HepG2 (cell line): ENCODE measurements around the gene NKX1-1. TPM values are rescaled to one million over a fixed set of nuclear protein-coding genes. Genes with fewer than 3 reads are reported as not detected.

Experiments used
- ATAC-seq: fragments of 200-7000 bp; cut with Tn5 transposase; 3 replicates; pipeline ENCODE4 v1.9.1; 2020; ENCODE audit warnings: mild to moderate bottlenecking, moderate library complexity
- BruUV-seq: library from RNA; stranded (reverse); fragments of 400-500 nt; replicated peaks from 2 replicates; lab custom pipeline; 2021; lab: Mats Ljungman, UMichigan
- CTCF ChIA-PET: fragments of 300-600 bp; formaldehyde crosslinking; extraction: SDS; loops from one replicate; lab custom pipeline; 2021; ENCODE audit warnings: low total read pairs, inconsistent platforms, low intra/inter-chr PET ratio; lab: Yijun Ruan, JAX
- POLR2A ChIA-PET: fragments of 350-600 bp; sonication (Branson Sonifier 250); formaldehyde crosslinking; loops from one replicate; lab custom pipeline; 2020; ENCODE audit warnings: antibody characterized with exemption, inconsistent platforms; lab: Yijun Ruan, JAX
- DNase-seq: peaks from one replicate; pipeline ENCODE4 v3.0.0-alpha.2; 2015; ENCODE audit warnings: low spot score
- FAIRE-seq: peaks from 3 replicates; lab custom pipeline; 2011; peaks lifted over from hg19 to GRCh38; lab: Jason Lieb, UNC
- H2AFZ ChIP-seq: one replicate; pipeline ENCODE4 v1.6.1; 2011; ENCODE audit warnings: low read length, inconsistent platforms
- H3K27ac ChIP-seq: fragments of 300-600 bp; 3 replicates; pipeline ENCODE4 v1.8.0; 2011; ENCODE audit warnings: mixed run types, mild to moderate bottlenecking, mixed read lengths, low read length, inconsistent platforms; ENCODE audit not compliant: insufficient read depth; ENCODE audit errors: extremely low read length
- H3K27me3 ChIP-seq, 2 experiments: fragments of 200-600 bp in 1 of 2; 2 replicates in 1 of 2; 3 replicates in 1 of 2; pipeline versions ENCODE4 v1.6.0 to v1.8.0; 2011; ENCODE audit warnings: low read length in 2 of 2, mild to moderate bottlenecking in 2 of 2, moderate library complexity in 2 of 2, inconsistent platforms in 1 of 2; ENCODE audit not compliant: insufficient read depth in 2 of 2, control insufficient read depth in 1 of 2
- H3K36me3 ChIP-seq, 2 experiments: fragments of 200-600 bp in 1 of 2; replicated peaks in 1 of 2; 2 replicates in 1 of 2; 3 replicates in 1 of 2; pipeline versions ENCODE4 v1.5.1 to v1.8.0; 2011; ENCODE audit warnings: low read length in 2 of 2, inconsistent platforms in 1 of 2; ENCODE audit not compliant: insufficient read depth in 2 of 2, control insufficient read depth in 1 of 2
- H3K4me1 ChIP-seq: 2 replicates; pipeline ENCODE4 v1.5.1; 2012; ENCODE audit warnings: low read length, inconsistent platforms; ENCODE audit not compliant: insufficient read depth
- H3K4me2 ChIP-seq: 2 replicates; pipeline ENCODE4 v1.6.0; 2011; ENCODE audit warnings: low read depth, low read length, inconsistent platforms
- H3K4me3 ChIP-seq, 3 experiments: fragments of 200-600 bp in 1 of 3; sonication (generic), shearing (Covaris generic) in 1 of 3; replicated peaks in 1 of 3; 2 replicates each; pipeline ENCODE4 v1.5.1; 2011 to 2016; ENCODE audit warnings: low read length in 3 of 3, inconsistent platforms in 2 of 3, low read depth in 2 of 3, mild to moderate bottlenecking in 2 of 3, control low read depth in 1 of 3, mixed read lengths in 1 of 3; ENCODE audit not compliant: insufficient read depth in 1 of 3
- H3K79me2 ChIP-seq: one replicate; pipeline ENCODE4 v1.6.1; 2011; ENCODE audit warnings: low read length, inconsistent platforms; ENCODE audit not compliant: insufficient read depth
- H3K9ac ChIP-seq: 2 replicates; pipeline ENCODE4 v1.6.0; 2011; ENCODE audit warnings: mild to moderate bottlenecking, low read depth, low read length, inconsistent platforms; ENCODE audit not compliant: insufficient read depth
- H3K9me3 ChIP-seq: 2 replicates; pipeline ENCODE4 v1.5.1; 2012; ENCODE audit warnings: mild to moderate bottlenecking, low read length
- H4K20me1 ChIP-seq: 2 replicates; pipeline ENCODE4 v1.6.0; 2011; ENCODE audit warnings: inconsistent platforms, mild to moderate bottlenecking, low read length, moderate library complexity; ENCODE audit not compliant: insufficient read depth
- ATF7 ChIP-seq, 2 experiments: fragments of 450-650 bp in 1 of 2; sonication (generic) in 1 of 2; formaldehyde crosslinking in 1 of 2; IDR thresholded peaks; 2 replicates each; pipeline versions ENCODE4 v1.4.0 to v1.6.1; 2016 to 2020; ENCODE audit warnings: antibody characterized with exemption in 1 of 2, mild to moderate bottlenecking in 1 of 2, missing genetic modification reagents in 1 of 2
- CHCHD3 ChIP-seq: sonication (generic); formaldehyde crosslinking; IDR thresholded peaks from 2 replicates; pipeline ENCODE4 v1.8.0; 2022; ENCODE audit warnings: mild to moderate bottlenecking, missing genetic modification reagents, moderate library complexity
- CREB1 ChIP-seq, 2 experiments: fragments of 450-650 bp in 1 of 2; IDR thresholded peaks; 2 replicates each; pipeline ENCODE4 v1.6.1; 2016 to 2017; ENCODE audit warnings: control low read depth in 1 of 2, mild to moderate bottlenecking in 1 of 2, missing compliant biosample characterization in 1 of 2, missing genetic modification characterization in 1 of 2
- GABPB1 ChIP-seq: IDR thresholded peaks from 2 replicates; pipeline ENCODE4 v1.6.1; 2016; ENCODE audit warnings: mild to moderate bottlenecking, missing genetic modification reagents, moderate library complexity, missing compliant biosample characterization
- GATAD2A ChIP-seq: IDR thresholded peaks from 2 replicates; pipeline ENCODE4 v1.6.1; 2016
- ZNF207 ChIP-seq: fragments of 450-650 bp; IDR thresholded peaks from 2 replicates; pipeline ENCODE4 v1.6.1; 2016; ENCODE audit warnings: antibody characterized with exemption, borderline replicate concordance
- WGBS: methylation state at CpG from one replicate; pipeline ENCODE4 v1.1.6; 2017; ENCODE audit warnings: low lambda C conversion rate; 5-methylcytosine and 5-hydroxymethylcytosine counted together
- in situ Hi-C: cut with HindIII; loops from 2 replicates; pipeline ENCODE4 v1.10.0; 2017; ENCODE audit warnings: low pct_unique_long_range_greater_than_20kb; ENCODE audit not compliant: extremely low pct_ligation_motif_present
- intact Hi-C: fragments of 100-400 bp; cut with micrococcal nuclease; formaldehyde crosslinking; loops from one replicate; pipeline ENCODE4 v1.10.0; 2022; ENCODE audit not compliant: unreplicated experiment
- polyA plus RNA-seq, 8 experiments: library from polyadenylated mRNA; depleted of rRNA in 3 of 8; stranded (reverse) in 7 of 8; unstranded in 1 of 8; fragments of >200 nt; fragmentation: Illumina TruSeq in 4 of 8; extraction: Trizol in 4 of 8; gene quantifications; 2 replicates each; pipeline versions ENCODE4 v1.2.1 to v1.2.3, GENCODE V29; 2011 to 2016; ENCODE audit warnings: low read depth in 4 of 8, missing spikeins in 1 of 8, mixed read lengths in 1 of 8; ENCODE audit not compliant: insufficient read depth in 1 of 8
- total RNA-seq, 5 experiments: library from RNA; depleted of rRNA; stranded (reverse); fragments of >200 nt; fragmentation: Illumina TruSeq; extraction: Trizol; gene quantifications; 2 replicates each; pipeline ENCODE4 v1.2.3, GENCODE V29; 2016; ENCODE audit warnings: low read depth in 1 of 5
- TF ChIP-seq, protein P1 (sequence below): sonication (generic); formaldehyde crosslinking; IDR thresholded peaks from 2 replicates; pipeline ENCODE4 v1.5.0; 2020; ENCODE audit warnings: missing genetic modification reagents
- TF ChIP-seq, protein P2 (sequence below): sonication (generic); formaldehyde crosslinking; IDR thresholded peaks from 2 replicates; pipeline ENCODE4 v1.4.0; 2020; ENCODE audit warnings: missing genetic modification reagents, borderline replicate concordance

The NKX1-1 gene
- total and polyA plus RNA-seq, 2 of the 13 experiments (the other 11 are each of a cell fraction or from before 2014, with no cell fraction given) = not detected

DNA sequence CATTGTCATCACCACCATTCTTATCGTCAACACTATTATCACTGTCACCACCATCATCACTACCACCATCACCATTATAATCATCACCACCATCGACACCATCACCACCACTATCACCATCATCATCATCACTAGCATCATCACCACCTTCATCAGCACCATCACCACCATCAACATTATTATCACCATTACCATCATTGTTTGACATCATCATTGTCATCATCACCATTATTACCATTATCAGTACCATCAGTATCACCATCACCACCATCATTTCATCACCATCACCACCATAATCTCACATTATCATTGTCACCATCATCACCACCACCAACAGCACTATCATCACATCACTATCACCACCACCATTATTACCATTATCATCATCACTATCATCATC is 47.5 kb upstream of the NKX1-1 start:
- peaks cover under 1 to 34% of the 10 kb centered on the region in 2 experiments; a peak in 3 of 5 replicates for H3K27me3 ChIP-seq
- H3K36me3 ChIP-seq = no peaks in the 10 kb centered on the region
- H3K4me3 ChIP-seq = no peak overlapping the region
- CTCF ChIA-PET = no interaction called here
- no peak overlapping the region for H2AFZ ChIP-seq
- intact Hi-C loops = no loop called here
- FAIRE-seq (no peak), DNase-seq (no peak), ATAC-seq (no peak)
- 0% methylated on average over 2 of the region's 2 CpGs for WGBS
- H3K9ac ChIP-seq = no peak overlapping the region
- H3K9me3 ChIP-seq = peaks cover 10% of the 10 kb centered on the region; the same call in 1 of the 2 replicates
- in situ Hi-C loops = no loop called here
- H4K20me1 ChIP-seq = no peaks in the 10 kb centered on the region
- TF ChIP-seq CREB1 (IDR thresholded peaks at IDR 0.05) = peak; percentile 92
- TF ChIP-seq CREB1 (CRISPR knock-in tag; IDR thresholded peaks at IDR 0.05) = no peak
- TF ChIP-seq GATAD2A (CRISPR knock-in tag) = no peak
- 0 out of 2 replicates have a peak, but pooled peaks have one; percentile 68 for TF ChIP-seq ZNF207
- TF ChIP-seq, protein P1, sequence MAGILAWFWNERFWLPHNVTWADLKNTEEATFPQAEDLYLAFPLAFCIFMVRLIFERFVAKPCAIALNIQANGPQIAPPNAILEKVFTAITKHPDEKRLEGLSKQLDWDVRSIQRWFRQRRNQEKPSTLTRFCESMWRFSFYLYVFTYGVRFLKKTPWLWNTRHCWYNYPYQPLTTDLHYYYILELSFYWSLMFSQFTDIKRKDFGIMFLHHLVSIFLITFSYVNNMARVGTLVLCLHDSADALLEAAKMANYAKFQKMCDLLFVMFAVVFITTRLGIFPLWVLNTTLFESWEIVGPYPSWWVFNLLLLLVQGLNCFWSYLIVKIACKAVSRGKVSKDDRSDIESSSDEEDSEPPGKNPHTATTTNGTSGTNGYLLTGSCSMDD = no peak
- no peak for TF ChIP-seq CHCHD3 (CRISPR knock-in tag)
- peak; percentile 55 for TF ChIP-seq ATF7 (IDR thresholded peaks at IDR 0.05)
- no peak for TF ChIP-seq ATF7 (CRISPR knock-in tag; IDR thresholded peaks at IDR 0.05)
- TF ChIP-seq GABPB1 (CRISPR knock-in tag) = no peak
- TF ChIP-seq, protein P2, sequence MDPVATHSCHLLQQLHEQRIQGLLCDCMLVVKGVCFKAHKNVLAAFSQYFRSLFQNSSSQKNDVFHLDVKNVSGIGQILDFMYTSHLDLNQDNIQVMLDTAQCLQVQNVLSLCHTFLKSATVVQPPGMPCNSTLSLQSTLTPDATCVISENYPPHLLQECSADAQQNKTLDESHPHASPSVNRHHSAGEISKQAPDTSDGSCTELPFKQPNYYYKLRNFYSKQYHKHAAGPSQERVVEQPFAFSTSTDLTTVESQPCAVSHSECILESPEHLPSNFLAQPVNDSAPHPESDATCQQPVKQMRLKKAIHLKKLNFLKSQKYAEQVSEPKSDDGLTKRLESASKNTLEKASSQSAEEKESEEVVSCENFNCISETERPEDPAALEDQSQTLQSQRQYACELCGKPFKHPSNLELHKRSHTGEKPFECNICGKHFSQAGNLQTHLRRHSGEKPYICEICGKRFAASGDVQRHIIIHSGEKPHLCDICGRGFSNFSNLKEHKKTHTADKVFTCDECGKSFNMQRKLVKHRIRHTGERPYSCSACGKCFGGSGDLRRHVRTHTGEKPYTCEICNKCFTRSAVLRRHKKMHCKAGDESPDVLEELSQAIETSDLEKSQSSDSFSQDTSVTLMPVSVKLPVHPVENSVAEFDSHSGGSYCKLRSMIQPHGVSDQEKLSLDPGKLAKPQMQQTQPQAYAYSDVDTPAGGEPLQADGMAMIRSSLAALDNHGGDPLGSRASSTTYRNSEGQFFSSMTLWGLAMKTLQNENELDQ (CRISPR knock-in tag) = no peak
- no TSS peak for BruUV-seq
- POLR2A ChIA-PET = no interaction called here
- H3K79me2 ChIP-seq = no peaks in the 10 kb centered on the region
- no peaks in the 10 kb centered on the region for H3K4me1 ChIP-seq
- H3K4me2 ChIP-seq = no peak overlapping the region
- no peak overlapping the region for H3K27ac ChIP-seq
